Panc1 (cell line): ENCODE data around the gene GALNT1. TPM values are rescaled to one million over a fixed set of nuclear protein-coding genes. Genes with fewer than 3 reads are reported as not detected.

Source experiments
- ATAC-seq: fragments of 200-7000 bp; cut with Tn5 transposase; 2 replicates; pipeline ENCODE4 v1.9.1; 2020; ENCODE audit warnings: mild to moderate bottlenecking, moderate library complexity
- BruUV-seq: library from RNA; stranded (reverse); fragments of 400-500 nt; replicated peaks from 2 replicates; lab custom pipeline; 2021; lab: Mats Ljungman, UMichigan
- CTCF ChIA-PET: fragments of 300-600 bp; sonication (Branson Sonifier 250); formaldehyde crosslinking; loops from one replicate; lab custom pipeline; 2022; ENCODE audit warnings: antibody characterized with exemption; lab: Charles Lee
- POLR2A ChIA-PET: fragments of 300-600 bp; sonication (Branson Sonifier 250); formaldehyde crosslinking; loops from one replicate; lab custom pipeline; 2022; ENCODE audit warnings: antibody characterized with exemption; lab: Charles Lee
- DNase-seq: peaks from one replicate; pipeline ENCODE4 v3.0.0-alpha.2; 2010; ENCODE audit warnings: low read depth, low spot score
- H3K27ac ChIP-seq: 2 replicates; pipeline ENCODE4 v1.5.1; 2011; ENCODE audit warnings: mild to moderate bottlenecking, low read length, inconsistent platforms
- H3K27me3 ChIP-seq: fragments of 200-500 bp; sonication (Bioruptor generic); 2 replicates; pipeline ENCODE4 v1.6.0; 2014; ENCODE audit warnings: low read length, inconsistent platforms; ENCODE audit not compliant: control insufficient read depth, insufficient read depth
- H3K36me3 ChIP-seq: fragments of 200-500 bp; sonication (Bioruptor generic); 2 replicates; pipeline ENCODE4 v1.5.1; 2014; ENCODE audit warnings: inconsistent platforms, mild to moderate bottlenecking, low read length, moderate library complexity; ENCODE audit not compliant: control insufficient read depth, insufficient read depth
- H3K4me1 ChIP-seq: 2 replicates; pipeline ENCODE4 v1.5.1; 2011; ENCODE audit warnings: inconsistent platforms, mild to moderate bottlenecking, low read length, moderate library complexity; ENCODE audit not compliant: control insufficient read depth, insufficient read depth
- H3K4me3 ChIP-seq, 2 experiments: 2 replicates each; pipeline ENCODE4 v1.5.1; 2011 to 2012; ENCODE audit warnings: low read depth in 2 of 2, low read length in 2 of 2, mild to moderate bottlenecking in 2 of 2, inconsistent platforms in 1 of 2, moderate library complexity in 1 of 2
- H3K9me3 ChIP-seq: fragments of 200-500 bp; sonication (Bioruptor generic); 2 replicates; pipeline ENCODE4 v1.5.1; 2014; ENCODE audit warnings: low read depth, mild to moderate bottlenecking, inconsistent platforms, low read length, moderate library complexity; ENCODE audit not compliant: control insufficient read depth, insufficient read depth
- CTCF ChIP-seq: fragments of 450-650 bp; IDR thresholded peaks from 2 replicates; pipeline ENCODE4 v1.5.1; 2017; ENCODE audit warnings: mild to moderate bottlenecking
- POLR2AphosphoS5 ChIP-seq: IDR thresholded peaks from 2 replicates; pipeline ENCODE4 v1.6.1; 2012; ENCODE audit warnings: mild to moderate bottlenecking, low read depth, low read length, moderate library complexity
- REST ChIP-seq, 2 experiments: IDR thresholded peaks; 2 replicates each; pipeline ENCODE4 v1.6.1; 2011 to 2012; ENCODE audit warnings: low read depth in 2 of 2, control low read depth in 1 of 2, low read length in 1 of 2, mild to moderate bottlenecking in 1 of 2, moderate library complexity in 1 of 2; ENCODE audit not compliant: insufficient read depth in 1 of 2
- SIN3A ChIP-seq: IDR thresholded peaks from 2 replicates; pipeline ENCODE4 v1.6.1; 2012; ENCODE audit warnings: low read depth, mild to moderate bottlenecking, low read length, moderate library complexity, borderline replicate concordance; ENCODE audit not compliant: insufficient read depth
- TCF7L2 ChIP-seq: IDR thresholded peaks from 2 replicates; pipeline ENCODE4 v1.6.1; 2011; ENCODE audit warnings: mild to moderate bottlenecking, low read depth, low read length, inconsistent platforms
- in situ Hi-C: cut with HindIII; loops from 2 replicates; pipeline ENCODE4 v1.10.0; 2016; ENCODE audit warnings: low sequenced_read_pairs, low pct_unique_long_range_greater_than_20kb
- intact Hi-C: fragments of 100-400 bp; cut with micrococcal nuclease; formaldehyde crosslinking; loops from one replicate; pipeline ENCODE4 v1.10.0; 2022; ENCODE audit not compliant: unreplicated experiment
- total RNA-seq: library from RNA; stranded (reverse); gene quantifications from one replicate; pipeline ENCODE4 v1.2.1, GENCODE V29; 2021; ENCODE audit not compliant: unreplicated experiment

The GALNT1 gene
- total RNA-seq, 1 experiment from 2014 or later: 147 TPM

- no peak overlapping the region for H3K27ac ChIP-seq
- ChIA-PET POLR2A (no interaction called here), CTCF (no interaction called here)
- intact Hi-C loops (no loop called here), in situ Hi-C loops (no loop called here)
- peaks cover 37% of the 10 kb centered on the region; the same call in 1 of the 2 replicates for H3K9me3 ChIP-seq
- H3K36me3 ChIP-seq: no peaks in the 10 kb centered on the region
- no peak overlapping the region for H3K4me3 ChIP-seq
- BruUV-seq: no TSS peak
- H3K4me1 ChIP-seq: peaks cover 2% of the 10 kb centered on the region; the same call in 1 of the 2 replicates
- ATAC-seq (no peak), DNase-seq (no peak)
- H3K27me3 ChIP-seq: no peaks in the 10 kb centered on the region
- TF ChIP-seq POLR2AphosphoS5: no peak
- no peak for TF ChIP-seq REST (IDR thresholded peaks at IDR 0.05; ENCODE audit: insufficient read depth in 1 of 2, low read depth in 2 of 2, low read length in 1 of 2)
- no peak for TF ChIP-seq TCF7L2
- TF ChIP-seq SIN3A: no peak
- no peak for TF ChIP-seq CTCF
Observed at GRCh38 chr18:35625232-35625631, 43.7 kb downstream of the GALNT1 start.

GRCh38 chr18:35633761-35634160 lies 52.2 kb downstream of the GALNT1 start:
- Histone ChIP-seq H3K4me1 (peaks cover 16% of the 10 kb centered on the region), H3K27me3 (no peaks in the 10 kb centered on the region), H3K27ac (peak overlapping the region; percentile 65; the same call in 1 of the 2 replicates), H3K36me3 (no peaks in the 10 kb centered on the region), H3K4me3 (no peak overlapping the region), H3K9me3 (no peaks in the 10 kb centered on the region)
- TF ChIP-seq POLR2AphosphoS5 (no peak), SIN3A (no peak), REST (IDR thresholded peaks at IDR 0.05; ENCODE audit: insufficient read depth in 1 of 2, low read depth in 2 of 2, low read length in 1 of 2) (no peak)
- ChIA-PET CTCF (no interaction called here), POLR2A (no interaction called here)
- ATAC-seq (no peak), DNase-seq (no peak)
- intact Hi-C loops: no loop called here
- no TSS peak for BruUV-seq
- in situ Hi-C loops: no loop called here
